ES-I3 (cell line): ENCODE results near the gene TSC22D1.
"Not testable (repeated sequence)": the region's sequence is repeated elsewhere in the genome, so short reads cannot be mapped to it uniquely, and the experiment has no call there.

Experiments used
- H3K36me3 ChIP-seq: 2 replicates; pipeline ENCODE4 v1.6.1; 2013; ENCODE audit warnings: mild to moderate bottlenecking, low read length, control low read depth, moderate library complexity; ENCODE audit not compliant: insufficient read depth
- H3K4me1 ChIP-seq: 2 replicates; pipeline ENCODE4 v1.6.1; 2013; ENCODE audit warnings: mild to moderate bottlenecking, control low read depth, low read length; ENCODE audit not compliant: insufficient read depth
- H3K9ac ChIP-seq: 2 replicates; pipeline ENCODE4 v1.6.1; 2013; ENCODE audit warnings: low read depth, mild to moderate bottlenecking, low read length, moderate library complexity
- H3K9me3 ChIP-seq: 2 replicates; pipeline ENCODE4 v1.6.1; 2013; ENCODE audit warnings: mild to moderate bottlenecking, low read length, moderate library complexity; ENCODE audit not compliant: control insufficient read depth, insufficient read depth

TSC22D1 gene

GRCh38 chr13:44555207-44555606 is 20.9 kb downstream of the TSC22D1 start:
- H3K36me3 ChIP-seq: peaks cover 5% of the 10 kb centered on the region
- H3K9me3 ChIP-seq: no peaks in the 10 kb centered on the region

GRCh38 chr13:44549476-44549875 is 26.7 kb downstream of the TSC22D1 start:
- Histone ChIP-seq H3K36me3 (peaks cover 5% of the 10 kb centered on the region), H3K9ac (no peak overlapping the region), H3K9me3 (no peaks in the 10 kb centered on the region), H3K4me1 (no peaks in the 10 kb centered on the region)

More at GRCh38 chr13:44555207-44555606, 20.9 kb downstream of the TSC22D1 start:
- H3K4me1 ChIP-seq: no peaks in the 10 kb centered on the region
- no peak overlapping the region for H3K9ac ChIP-seq

GRCh38 chr13:44546164-44546563 is 30.0 kb downstream of the TSC22D1 start:
- H3K9ac ChIP-seq: no peak overlapping the region
- H3K36me3 ChIP-seq: no peaks in the 10 kb centered on the region; the same call in 1 of the 2 replicates
- no peaks in the 10 kb centered on the region for H3K9me3 ChIP-seq
- H3K4me1 ChIP-seq: no peaks in the 10 kb centered on the region; the same call in 1 of the 2 replicates

- Histone ChIP-seq H3K9me3 (no peaks in the 10 kb centered on the region), H3K36me3 (no peaks in the 10 kb centered on the region; the same call in 1 of the 2 replicates), H3K4me1 (no peaks in the 10 kb centered on the region; the same call in 1 of the 2 replicates), H3K9ac (no peak overlapping the region)
Measured at GRCh38 chr13:44543369-44543768, 32.8 kb downstream of the TSC22D1 start.

GRCh38 chr13:44542361-44542760 is 33.8 kb downstream of the TSC22D1 start:
- Histone ChIP-seq H3K9me3 (no peaks in the 10 kb centered on the region), H3K4me1 (no peaks in the 10 kb centered on the region; the same call in 1 of the 2 replicates), H3K36me3 (no peaks in the 10 kb centered on the region; the same call in 1 of the 2 replicates), H3K9ac (no peak overlapping the region)

DNA sequence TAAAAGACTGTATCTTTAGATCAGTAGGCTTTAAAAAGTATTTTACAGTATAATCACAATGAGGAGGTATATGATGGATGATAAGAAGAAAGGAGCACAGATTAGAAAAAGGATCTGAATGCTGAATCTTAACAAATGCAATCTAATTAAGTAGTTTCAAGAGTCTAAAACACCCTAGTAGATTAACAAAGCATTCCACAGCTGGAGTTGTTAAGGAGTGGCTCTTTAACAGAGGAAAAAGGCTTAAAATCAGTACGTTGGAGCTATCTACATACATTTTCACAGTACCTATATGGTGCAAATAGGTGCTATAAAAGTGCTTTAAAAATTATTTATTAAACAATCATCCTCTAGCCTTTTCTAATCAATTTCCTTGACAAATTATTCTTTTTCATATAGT is 34.5 kb downstream of the TSC22D1 start:
- no peak overlapping the region for H3K9ac ChIP-seq

GRCh38 chr13:44540761-44541434 is 35.2 kb downstream of the TSC22D1 start:
- H3K36me3 ChIP-seq: no peaks in the 10 kb centered on the region; the same call in 1 of the 2 replicates
- no peaks in the 10 kb centered on the region for H3K9me3 ChIP-seq
- no peak overlapping the region for H3K9ac ChIP-seq
- no peaks in the 10 kb centered on the region; the same call in 1 of the 2 replicates for H3K4me1 ChIP-seq

More for the DNA sequence above, 34.5 kb downstream of the TSC22D1 start:
- Histone ChIP-seq H3K4me1 (no peaks in the 10 kb centered on the region; the same call in 1 of the 2 replicates), H3K9me3 (no peaks in the 10 kb centered on the region), H3K36me3 (no peaks in the 10 kb centered on the region; the same call in 1 of the 2 replicates)

DNA sequence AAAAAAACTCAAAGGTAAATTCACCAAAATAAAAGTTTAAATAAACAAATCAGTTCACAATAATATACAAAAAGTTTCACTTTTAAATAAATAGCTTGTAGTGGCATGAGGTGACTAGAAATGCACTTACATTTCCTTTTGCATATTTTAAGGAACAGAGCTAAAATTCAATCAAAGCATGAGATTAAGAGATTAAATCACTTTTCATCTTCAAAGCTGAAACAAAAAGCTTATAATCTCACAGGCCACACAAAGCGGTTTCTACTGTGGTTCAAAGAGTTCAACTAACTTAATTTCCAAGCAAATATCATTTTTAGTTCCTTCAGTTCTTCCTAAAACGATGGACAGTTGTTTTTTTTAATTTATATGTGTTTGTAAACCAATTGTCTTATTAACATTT is 38.9 kb downstream of the TSC22D1 start:
- no peaks in the 10 kb centered on the region; the same call in 1 of the 2 replicates for H3K36me3 ChIP-seq
- no peak overlapping the region for H3K9ac ChIP-seq
- H3K4me1 ChIP-seq: no peaks in the 10 kb centered on the region; the same call in 1 of the 2 replicates
- H3K9me3 ChIP-seq: no peaks in the 10 kb centered on the region

DNA sequence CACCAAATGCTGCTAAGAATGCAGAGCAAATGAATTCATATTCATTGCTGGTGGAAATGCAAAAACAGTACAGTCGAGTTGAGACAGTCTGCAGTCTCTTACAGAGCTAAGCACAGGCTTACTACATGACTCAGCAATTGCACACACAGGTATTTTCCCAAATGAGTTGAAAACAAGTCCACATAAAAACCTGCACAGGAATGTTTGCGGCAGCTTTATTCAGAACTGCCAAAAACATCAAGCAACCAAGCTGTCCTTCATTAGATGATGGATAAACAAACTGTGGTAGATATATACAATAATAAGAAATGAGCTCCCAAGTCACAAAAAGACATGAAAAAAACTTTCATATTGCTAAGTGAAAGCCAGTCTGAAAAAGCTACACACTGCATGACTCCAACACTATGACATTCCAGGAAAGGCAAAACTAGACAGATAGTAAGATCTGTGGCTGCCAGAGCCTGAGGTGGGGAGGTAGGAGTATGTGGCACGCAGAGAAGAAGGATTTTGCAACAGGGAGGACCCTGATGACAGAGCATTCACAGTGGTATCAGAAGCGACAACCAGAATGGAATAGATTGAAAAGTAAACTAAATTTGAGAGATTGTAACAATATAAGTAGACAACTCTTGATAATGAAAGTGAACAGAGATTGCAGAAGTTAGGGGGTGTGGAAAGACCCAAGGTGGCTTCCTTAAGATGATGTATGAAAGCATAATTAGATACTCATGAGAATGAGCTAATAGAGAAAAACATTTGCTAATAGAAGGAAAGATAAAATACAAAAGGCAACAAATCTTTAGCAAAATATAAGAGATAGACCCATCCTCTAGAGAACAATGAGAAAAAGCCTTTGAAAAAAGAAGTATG is 52.7 kb downstream of the TSC22D1 start:
- no peaks in the 10 kb centered on the region for H3K36me3 ChIP-seq
- H3K4me1 ChIP-seq: peaks cover 18% of the 10 kb centered on the region
- H3K9ac ChIP-seq: no peak overlapping the region
- no peaks in the 10 kb centered on the region for H3K9me3 ChIP-seq

DNA sequence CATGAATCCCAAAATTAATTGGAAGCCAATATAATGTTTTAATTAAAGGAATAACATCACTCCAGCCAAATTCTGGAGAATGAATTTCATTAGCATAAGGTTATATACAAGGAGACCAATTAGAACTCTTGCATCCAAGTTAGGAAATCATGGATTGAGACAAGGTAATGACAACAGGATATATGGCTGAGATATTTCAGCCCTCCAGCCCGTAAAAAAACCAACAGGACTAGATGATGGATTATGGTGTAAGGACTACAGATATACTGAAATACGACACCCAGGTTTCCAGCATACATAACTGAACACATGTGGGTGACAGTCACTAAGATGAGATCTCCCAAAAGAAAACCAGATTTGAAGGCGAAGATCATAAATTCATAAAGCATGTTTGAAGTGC is 56.5 kb downstream of the TSC22D1 start:
- H3K9ac ChIP-seq: no peak overlapping the region
- peaks cover 21% of the 10 kb centered on the region for H3K4me1 ChIP-seq
- H3K9me3 ChIP-seq: no peaks in the 10 kb centered on the region
- H3K36me3 ChIP-seq: no peaks in the 10 kb centered on the region

DNA sequence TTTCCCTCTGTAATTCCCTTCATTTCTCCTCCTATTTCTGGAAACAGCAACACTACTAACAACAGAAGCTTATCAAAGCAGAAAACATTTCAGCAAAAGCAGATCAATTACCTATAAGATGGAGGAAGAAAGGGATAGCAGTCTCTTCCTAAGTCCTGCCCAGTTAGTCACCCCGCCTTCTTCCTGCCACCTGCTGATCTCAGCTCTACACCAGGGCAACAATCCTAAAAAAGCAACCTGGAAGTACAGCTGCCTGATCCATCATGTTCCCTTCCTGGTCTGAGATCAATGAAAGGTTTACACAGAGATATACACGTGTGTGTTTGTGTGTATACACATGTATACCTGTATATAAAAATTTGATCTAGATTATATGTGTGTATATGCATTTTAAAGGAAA is 59.4 kb downstream of the TSC22D1 start:
- Histone ChIP-seq H3K36me3 (no peaks in the 10 kb centered on the region), H3K9me3 (no peaks in the 10 kb centered on the region)

DNA sequence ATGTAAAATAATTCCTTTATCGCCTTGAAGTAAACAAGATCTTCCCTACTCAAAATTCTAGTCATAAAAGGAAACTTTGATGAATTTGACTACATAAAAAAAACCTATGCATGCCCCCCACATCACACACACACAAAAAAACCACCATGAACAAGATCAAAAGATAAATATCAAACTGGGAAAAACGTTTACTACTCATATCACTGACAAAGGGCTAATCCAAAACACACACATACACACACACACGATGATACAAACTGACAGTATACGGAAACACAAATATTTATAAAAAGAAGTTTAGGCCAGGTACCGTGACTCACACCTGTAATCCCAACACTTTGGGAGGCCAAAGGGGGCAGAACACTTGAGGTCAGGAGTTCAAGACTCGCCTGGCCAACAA is 61.9 kb downstream of the TSC22D1 start:
- Histone ChIP-seq H3K36me3 (no peaks in the 10 kb centered on the region), H3K9ac (no peak overlapping the region), H3K9me3 (no peaks in the 10 kb centered on the region), H3K4me1 (0 out of 2 replicates have a peak, but pooled peaks cover 6% of the 10 kb centered on the region)

More for the DNA sequence above, 59.4 kb downstream of the TSC22D1 start:
- no peak overlapping the region for H3K9ac ChIP-seq
- H3K4me1 ChIP-seq: peaks cover 6% of the 10 kb centered on the region; the same call in 1 of the 2 replicates

DNA sequence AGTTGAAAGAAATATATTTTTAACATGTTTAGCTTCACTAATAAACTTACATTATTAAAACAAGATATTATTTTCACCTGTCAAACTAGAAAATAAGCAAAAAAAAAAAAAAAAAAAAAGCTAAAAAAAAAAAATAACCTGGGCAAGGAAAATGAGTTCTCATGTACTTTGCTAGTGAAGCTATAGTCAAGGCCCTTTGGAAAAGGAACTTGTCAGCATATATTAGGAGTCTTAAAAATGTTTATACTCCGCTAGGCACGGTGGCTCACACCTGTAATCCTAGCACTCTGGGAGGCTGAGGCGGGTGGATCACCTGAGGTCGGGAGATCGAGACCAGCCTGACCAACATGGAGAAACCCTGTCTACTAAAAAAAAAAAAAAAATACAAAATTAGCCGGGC is 66.3 kb downstream of the TSC22D1 start:
- peaks cover 14% of the 10 kb centered on the region for H3K4me1 ChIP-seq
- H3K9me3 ChIP-seq, H3K9ac ChIP-seq, H3K36me3 ChIP-seq: not testable (repeated sequence)

- H3K9ac ChIP-seq: no peak overlapping the region
- peaks cover 14% of the 10 kb centered on the region for H3K4me1 ChIP-seq
- no peaks in the 10 kb centered on the region for H3K36me3 ChIP-seq
- no peaks in the 10 kb centered on the region for H3K9me3 ChIP-seq
Measured at GRCh38 chr13:44508562-44509077, 67.5 kb downstream of the TSC22D1 start.
